ENCODE measurements around the gene MAGEA12.
"Not testable (repeated sequence)": the region's sequence is repeated elsewhere in the genome, so short reads cannot be mapped to it uniquely, and the experiment has no call there.

The MAGEA12 gene

GRCh38 chrX:152758918-152759317, 25.4 kb downstream of the MAGEA12 start, which contains the start of gene CSAG3:
TSS of gene CSAG3 (plus strand) at chrX:152759218.
- intact Hi-C loops (cut with DNase I); DNase-seq: not testable (repeated sequence)

- intact Hi-C loops (cut with DNase I); DNase-seq: not testable (repeated sequence)
These were observed 26.0 kb downstream of the MAGEA12 start for GRCh38 chrX:152759544-152759943.

GRCh38 chrX:152761582-152761981, 28.0 kb downstream of the MAGEA12 start:
- DNase-seq; intact Hi-C loops (cut with DNase I): not testable (repeated sequence)

- DNase-seq: peak in 1 of 42 donors; percentile 2
- intact Hi-C loops (cut with DNase I): not testable (repeated sequence)
These were observed 33.0 kb downstream of the MAGEA12 start for GRCh38 chrX:152766562-152766961.

GRCh38 chrX:152769549-152770289, 36.2 kb downstream of the MAGEA12 start, which contains the start of gene MAGEA6:
TSS of gene MAGEA6 (minus strand) at chrX:152769689. CDS start at chrX:152767650, 2,039 bp downstream.
- intact Hi-C loops (cut with DNase I); DNase-seq: not testable (repeated sequence)

- intact Hi-C loops (cut with DNase I); DNase-seq: not testable (repeated sequence)
These were observed 53.5 kb downstream of the MAGEA12 start for GRCh38 chrX:152787062-152787461.

All from head of caudate nucleus (tissue), 42 donors.